NB4 (cell line): Measurements from ENCODE around the gene APOBR.

Source experiments
- MYC ChIP-seq: IDR thresholded peaks from 2 replicates; pipeline ENCODE4 v1.6.1; 2011; ENCODE audit warnings: low read depth, low read length
- POLR2A ChIP-seq: IDR thresholded peaks from 2 replicates; pipeline ENCODE4 v1.6.1; 2011; ENCODE audit warnings: mild to moderate bottlenecking; ENCODE audit not compliant: insufficient read length; ENCODE audit errors: extremely low read depth
- TF ChIP-seq, protein P1 (sequence below): IDR thresholded peaks from one replicate; pipeline ENCODE4 v1.5.1; 2012; ENCODE audit warnings: low read depth, low read length
- TF ChIP-seq, protein P2 (sequence below): IDR thresholded peaks from 2 replicates; pipeline ENCODE4 v1.6.1; 2011; ENCODE audit warnings: low read depth, low read length

DNA sequence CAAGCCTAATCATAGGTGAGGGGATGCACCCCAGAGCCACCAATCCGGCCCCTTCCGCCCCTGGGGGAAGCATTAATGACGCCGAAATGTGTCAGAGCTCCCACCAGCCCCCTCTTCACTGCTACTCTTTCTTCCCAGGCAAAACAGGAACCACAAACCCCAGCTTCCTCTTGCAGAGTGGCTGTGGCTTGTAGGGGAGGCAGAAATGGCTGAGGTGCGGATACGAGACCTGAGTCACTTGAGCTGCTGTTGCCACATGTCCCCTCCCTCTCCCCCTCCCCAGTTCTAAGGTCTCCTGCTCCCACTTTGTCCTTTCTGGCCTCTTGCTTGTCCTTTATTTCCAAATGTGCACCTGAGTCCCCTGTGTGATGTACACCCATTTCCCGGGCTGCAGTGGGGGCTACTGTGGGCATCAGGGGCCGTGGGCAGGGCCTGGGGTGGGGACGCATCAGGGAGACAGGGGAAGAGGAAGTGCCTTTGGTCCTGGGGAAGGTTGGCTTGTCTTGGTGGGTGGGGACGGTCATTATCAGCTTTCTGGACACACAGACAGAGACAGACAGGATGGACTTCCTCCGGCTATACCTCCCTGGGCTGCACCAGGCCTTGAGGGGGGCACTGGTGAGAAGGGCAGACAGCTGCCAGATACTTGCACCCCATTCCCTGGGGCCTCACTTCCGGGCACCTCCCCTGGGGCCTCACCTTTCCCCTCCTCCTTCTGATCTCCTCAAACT is at the start of gene APOBR:
- TF ChIP-seq, protein P1, sequence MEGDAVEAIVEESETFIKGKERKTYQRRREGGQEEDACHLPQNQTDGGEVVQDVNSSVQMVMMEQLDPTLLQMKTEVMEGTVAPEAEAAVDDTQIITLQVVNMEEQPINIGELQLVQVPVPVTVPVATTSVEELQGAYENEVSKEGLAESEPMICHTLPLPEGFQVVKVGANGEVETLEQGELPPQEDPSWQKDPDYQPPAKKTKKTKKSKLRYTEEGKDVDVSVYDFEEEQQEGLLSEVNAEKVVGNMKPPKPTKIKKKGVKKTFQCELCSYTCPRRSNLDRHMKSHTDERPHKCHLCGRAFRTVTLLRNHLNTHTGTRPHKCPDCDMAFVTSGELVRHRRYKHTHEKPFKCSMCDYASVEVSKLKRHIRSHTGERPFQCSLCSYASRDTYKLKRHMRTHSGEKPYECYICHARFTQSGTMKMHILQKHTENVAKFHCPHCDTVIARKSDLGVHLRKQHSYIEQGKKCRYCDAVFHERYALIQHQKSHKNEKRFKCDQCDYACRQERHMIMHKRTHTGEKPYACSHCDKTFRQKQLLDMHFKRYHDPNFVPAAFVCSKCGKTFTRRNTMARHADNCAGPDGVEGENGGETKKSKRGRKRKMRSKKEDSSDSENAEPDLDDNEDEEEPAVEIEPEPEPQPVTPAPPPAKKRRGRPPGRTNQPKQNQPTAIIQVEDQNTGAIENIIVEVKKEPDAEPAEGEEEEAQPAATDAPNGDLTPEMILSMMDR, result no peak
- TF ChIP-seq, protein P2, sequence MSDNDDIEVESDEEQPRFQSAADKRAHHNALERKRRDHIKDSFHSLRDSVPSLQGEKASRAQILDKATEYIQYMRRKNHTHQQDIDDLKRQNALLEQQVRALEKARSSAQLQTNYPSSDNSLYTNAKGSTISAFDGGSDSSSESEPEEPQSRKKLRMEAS, result peak; percentile 43; the same call in 1 of the 2 replicates
- peak; percentile 45 for TF ChIP-seq POLR2A
- TF ChIP-seq MYC, result no peak
